SU-DHL-6 (cell line): Measurements from ENCODE around the gene EFCAB11.

Experiments
- H2AFZ ChIP-seq: fragments of 200-600 bp; sonication (generic); 2 replicates; pipeline ENCODE4 v1.6.1; 2014; ENCODE audit warnings: low read depth, mild to moderate bottlenecking, moderate library complexity, mixed read lengths, antibody characterized with exemption, low read length; ENCODE audit not compliant: severe bottlenecking
- H3F3A ChIP-seq: fragments of 200-600 bp; shearing (Covaris generic); 2 replicates; pipeline ENCODE4 v1.6.0; 2016; ENCODE audit warnings: antibody characterized with exemption, mild to moderate bottlenecking; ENCODE audit not compliant: insufficient read depth
- H3K27ac ChIP-seq: fragments of 200-600 bp; sonication (generic); 2 replicates; pipeline ENCODE4 v1.5.1; 2016; ENCODE audit warnings: low read depth, mild to moderate bottlenecking, low read length, moderate library complexity, mixed read lengths
- H3K27me3 ChIP-seq: fragments of 200-600 bp; sonication (generic), shearing (Covaris generic); 2 replicates; pipeline ENCODE4 v1.6.0; 2014; ENCODE audit warnings: mild to moderate bottlenecking, low read length
- H3K36me3 ChIP-seq: fragments of 200-600 bp; sonication (generic); 2 replicates; pipeline ENCODE4 v1.6.1; 2014; ENCODE audit warnings: mild to moderate bottlenecking, low read length, mixed read lengths
- H3K4me2 ChIP-seq: fragments of 300-600, 200-600 bp; shearing (Covaris generic), sonication (generic); 2 replicates; pipeline ENCODE4 v1.6.0; 2014; ENCODE audit warnings: low read length, low read depth, mild to moderate bottlenecking; ENCODE audit not compliant: poor library complexity, severe bottlenecking
- H3K4me3 ChIP-seq: fragments of 200-600 bp; sonication (generic); 2 replicates; pipeline ENCODE4 v1.5.1; 2014; ENCODE audit warnings: antibody characterized with exemption, low read length, mild to moderate bottlenecking, mixed read lengths; ENCODE audit not compliant: insufficient read depth, poor library complexity, severe bottlenecking
- H3K79me2 ChIP-seq: fragments of 200-600 bp; sonication (generic); 2 replicates; pipeline ENCODE4 v1.6.1; 2014; ENCODE audit warnings: mild to moderate bottlenecking, low read length, moderate library complexity; ENCODE audit not compliant: insufficient read depth
- H3K9ac ChIP-seq: fragments of 200-600 bp; sonication (generic); 2 replicates; pipeline ENCODE4 v1.7.0; 2014; ENCODE audit warnings: mild to moderate bottlenecking, low read length
- H3K9me2 ChIP-seq: fragments of 200-600 bp; sonication (generic); replicated peaks from 2 replicates; pipeline ENCODE4 v1.6.1; 2014; ENCODE audit warnings: low read length; ENCODE audit not compliant: insufficient read depth
- H3K9me3 ChIP-seq: fragments of 200-600 bp; sonication (generic); 2 replicates; pipeline ENCODE4 v1.6.1; 2014; ENCODE audit warnings: low read length, mixed read lengths; ENCODE audit not compliant: insufficient read depth
- H4K20me1 ChIP-seq: fragments of 200-600 bp; sonication (generic); 2 replicates; pipeline ENCODE4 v1.6.1; 2014; ENCODE audit warnings: low read depth, mild to moderate bottlenecking, antibody characterized with exemption, low read length, moderate library complexity, mixed read lengths
- CTCF ChIP-seq: fragments of 200-600 bp; sonication (generic); IDR thresholded peaks from one replicate; pipeline ENCODE4 v1.5.1; 2017; ENCODE audit warnings: antibody characterized with exemption, mild to moderate bottlenecking, low read length, moderate library complexity; ENCODE audit not compliant: insufficient read depth, poor library complexity, severe bottlenecking
- EZH2phosphoT487 ChIP-seq: fragments of 200-600 bp; sonication (generic), shearing (Covaris generic); conservative IDR thresholded peaks from 2 replicates; pipeline ENCODE4 v1.6.1; 2018; ENCODE audit warnings: mild to moderate bottlenecking, antibody characterized with exemption, low read length, moderate library complexity, mixed read lengths

Gene EFCAB11

GRCh38 chr14:89823743-89824142, 130.8 kb downstream of the EFCAB11 start:
- no peak overlapping the region for H2AFZ ChIP-seq
- H4K20me1 ChIP-seq = no peaks in the 10 kb centered on the region
- H3K36me3 ChIP-seq = no peaks in the 10 kb centered on the region
- H3K4me3 ChIP-seq = no peak overlapping the region
- TF ChIP-seq EZH2phosphoT487 = no peak
- TF ChIP-seq CTCF = no peak
- no peaks in the 10 kb centered on the region for H3K9me2 ChIP-seq
- no peaks in the 10 kb centered on the region for H3K79me2 ChIP-seq
- H3K4me2 ChIP-seq = no peak overlapping the region
- no peaks in the 10 kb centered on the region for H3F3A ChIP-seq
- H3K9me3 ChIP-seq = no peaks in the 10 kb centered on the region
- no peak overlapping the region for H3K9ac ChIP-seq
- H3K27ac ChIP-seq = no peak overlapping the region
- H3K27me3 ChIP-seq = no peaks in the 10 kb centered on the region

GRCh38 chr14:89814126-89814525, 140.4 kb downstream of the EFCAB11 start:
- Histone ChIP-seq H4K20me1 (0 out of 2 replicates have a peak, but pooled peaks cover 5% of the 10 kb centered on the region), H3K27me3 (no peaks in the 10 kb centered on the region), H3K79me2 (no peaks in the 10 kb centered on the region), H3K4me3 (no peak overlapping the region), H3K4me2 (no peak overlapping the region), H3K9me3 (no peaks in the 10 kb centered on the region), H3K9ac (no peak overlapping the region), H3K9me2 (no peaks in the 10 kb centered on the region), H2AFZ (no peak overlapping the region), H3K36me3 (no peaks in the 10 kb centered on the region), H3F3A (no peaks in the 10 kb centered on the region), H3K27ac (no peak overlapping the region)
- TF ChIP-seq CTCF (no peak), EZH2phosphoT487 (no peak)

GRCh38 chr14:89813617-89814031, 140.9 kb downstream of the EFCAB11 start:
- Histone ChIP-seq H3K27me3 (no peaks in the 10 kb centered on the region), H3K9me3 (no peaks in the 10 kb centered on the region), H4K20me1 (0 out of 2 replicates have a peak, but pooled peaks cover 5% of the 10 kb centered on the region), H2AFZ (no peak overlapping the region), H3K79me2 (no peaks in the 10 kb centered on the region), H3K36me3 (no peaks in the 10 kb centered on the region), H3K9me2 (no peaks in the 10 kb centered on the region), H3K9ac (no peak overlapping the region), H3K27ac (no peak overlapping the region), H3K4me2 (no peak overlapping the region), H3K4me3 (no peak overlapping the region), H3F3A (no peaks in the 10 kb centered on the region)
- TF ChIP-seq EZH2phosphoT487 (no peak), CTCF (no peak)
